OCI-LY7 (cell line): ENCODE measurements around the gene ZBTB20. TPM values are rescaled to one million over a fixed set of nuclear protein-coding genes. Genes with fewer than 3 reads are reported as not detected.

ENCODE experiments used
- BruUV-seq: library from RNA; stranded (reverse); fragments of 400-500 nt; replicated peaks from 2 replicates; lab custom pipeline; 2021; lab: Mats Ljungman, UMichigan
- CTCF ChIA-PET: fragments of 300-600 bp; sonication (Branson Sonifier 250); formaldehyde crosslinking; loops from one replicate; lab custom pipeline; 2022; ENCODE audit warnings: antibody characterized with exemption; ENCODE audit not compliant: unreplicated experiment; lab: Charles Lee
- POLR2A ChIA-PET: fragments of 300-600 bp; sonication (Branson Sonifier 250); formaldehyde crosslinking; loops from one replicate; lab custom pipeline; 2022; ENCODE audit warnings: antibody characterized with exemption; lab: Charles Lee
- DNase-seq: peaks from one replicate; pipeline ENCODE4 v3.0.0-alpha.2; 2015; ENCODE audit warnings: low spot score
- H2AFZ ChIP-seq: fragments of 200-600 bp; sonication (generic), shearing (Covaris generic); 2 replicates; pipeline ENCODE4 v1.6.1; 2014; ENCODE audit warnings: mild to moderate bottlenecking, antibody characterized with exemption, low read length, moderate library complexity
- H3K27ac ChIP-seq: fragments of 200-600 bp; sonication (generic); 2 replicates; pipeline ENCODE4 v1.5.1; 2014; ENCODE audit warnings: mixed run types, low read depth, mild to moderate bottlenecking, moderate library complexity, low read length, inconsistent platforms; ENCODE audit not compliant: poor library complexity, severe bottlenecking
- H3K36me3 ChIP-seq: fragments of 200-600 bp; sonication (generic); 2 replicates; pipeline ENCODE4 v1.6.1; 2014; ENCODE audit warnings: mild to moderate bottlenecking, antibody characterized with exemption, low read length, moderate library complexity, mixed read lengths; ENCODE audit not compliant: insufficient read depth
- H3K4me1 ChIP-seq: fragments of 200-600 bp; sonication (generic); 2 replicates; pipeline ENCODE4 v1.5.1; 2014; ENCODE audit warnings: mild to moderate bottlenecking, low read length; ENCODE audit not compliant: insufficient read depth, poor library complexity, severe bottlenecking
- H3K4me2 ChIP-seq: fragments of 200-600 bp; sonication (generic); 2 replicates; pipeline ENCODE4 v1.6.1; 2014; ENCODE audit warnings: mild to moderate bottlenecking, low read length
- H3K4me3 ChIP-seq: fragments of 200-600 bp; sonication (generic); 2 replicates; pipeline ENCODE4 v1.5.1; 2014; ENCODE audit warnings: mild to moderate bottlenecking, low read depth, low read length; ENCODE audit not compliant: poor library complexity, severe bottlenecking
- H3K79me2 ChIP-seq: fragments of 200-600 bp; sonication (generic); 2 replicates; pipeline ENCODE4 v1.6.1; 2016; ENCODE audit warnings: low read depth, mild to moderate bottlenecking, low read length, moderate library complexity, mixed read lengths; ENCODE audit not compliant: insufficient read depth
- H3K9me2 ChIP-seq: fragments of 200-600 bp; sonication (generic); 2 replicates; pipeline ENCODE4 v1.6.1; 2016; ENCODE audit warnings: mild to moderate bottlenecking, low read length, mixed read lengths; ENCODE audit not compliant: insufficient read depth
- H3K9me3 ChIP-seq: fragments of 200-600 bp; sonication (generic); 2 replicates; pipeline ENCODE4 v1.6.1; 2014; ENCODE audit warnings: mild to moderate bottlenecking, mixed run types, low read length, mixed read lengths
- H4K20me1 ChIP-seq: fragments of 200-600 bp; sonication (generic); 2 replicates; pipeline ENCODE4 v1.6.1; 2014; ENCODE audit warnings: mild to moderate bottlenecking, antibody characterized with exemption, low read length, moderate library complexity, mixed read lengths; ENCODE audit not compliant: insufficient read depth
- EZH2phosphoT487 ChIP-seq: fragments of 200-600 bp; sonication (generic); IDR thresholded peaks from 2 replicates; pipeline ENCODE4 v1.6.1; 2018; ENCODE audit warnings: low read depth, borderline replicate concordance, mild to moderate bottlenecking, mixed run types, antibody characterized with exemption, low read length, moderate library complexity, mixed read lengths
- intact Hi-C: fragments of 100-400 bp; cut with micrococcal nuclease; formaldehyde crosslinking; loops from one replicate; pipeline ENCODE4 v1.10.0; 2022; ENCODE audit not compliant: unreplicated experiment
- total RNA-seq, 2 experiments: library from RNA; depleted of rRNA in 1 of 2; stranded (reverse); fragments of >200 nt in 1 of 2; shearing (Covaris generic) in 1 of 2; gene quantifications; 2 replicates each; pipeline ENCODE4 v1.2.3, GENCODE V29; 2014 to 2022
- TF ChIP-seq, protein P1 (sequence below): fragments of 200-600 bp; sonication (generic); conservative IDR thresholded peaks from 2 replicates; pipeline ENCODE4 v1.5.1; 2014; ENCODE audit warnings: mild to moderate bottlenecking, antibody characterized with exemption, low read length, moderate library complexity, mixed read lengths

Gene ZBTB20
- total RNA-seq, 2 experiments from 2014 or later, result 5.5 to 11.8 TPM

DNA sequence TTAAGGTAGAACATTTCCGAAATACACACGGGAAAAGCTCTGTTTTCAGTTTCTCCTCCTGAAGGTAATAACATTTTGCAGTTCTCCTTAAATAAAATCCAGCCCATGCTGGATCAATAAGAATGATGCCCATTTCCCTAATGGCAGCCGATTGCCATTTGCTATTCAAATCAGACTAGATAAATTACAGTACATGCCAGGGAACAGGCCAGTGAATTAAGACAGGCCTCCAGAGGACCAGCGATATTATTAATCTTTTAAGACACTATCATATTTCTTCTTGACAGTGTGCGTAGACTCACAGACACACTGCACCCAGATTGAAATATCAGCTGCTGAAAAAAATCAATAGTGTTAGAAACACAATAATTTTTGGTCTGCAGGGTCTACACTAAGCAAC, 431.0 kb downstream of the ZBTB20 start:
- intact Hi-C loops, result no loop called here
- Histone ChIP-seq H3K27ac (no peak overlapping the region), H3K36me3 (no peaks in the 10 kb centered on the region), H3K4me2 (no peak overlapping the region), H3K9me2 (no peaks in the 10 kb centered on the region), H3K4me3 (no peak overlapping the region), H3K9me3 (no peaks in the 10 kb centered on the region), H2AFZ (no peak overlapping the region), H3K4me1 (no peaks in the 10 kb centered on the region), H3K79me2 (no peaks in the 10 kb centered on the region), H4K20me1 (no peaks in the 10 kb centered on the region)
- DNase-seq, result no peak
- TF ChIP-seq EZH2phosphoT487, result no peak
- TF ChIP-seq, protein P1, sequence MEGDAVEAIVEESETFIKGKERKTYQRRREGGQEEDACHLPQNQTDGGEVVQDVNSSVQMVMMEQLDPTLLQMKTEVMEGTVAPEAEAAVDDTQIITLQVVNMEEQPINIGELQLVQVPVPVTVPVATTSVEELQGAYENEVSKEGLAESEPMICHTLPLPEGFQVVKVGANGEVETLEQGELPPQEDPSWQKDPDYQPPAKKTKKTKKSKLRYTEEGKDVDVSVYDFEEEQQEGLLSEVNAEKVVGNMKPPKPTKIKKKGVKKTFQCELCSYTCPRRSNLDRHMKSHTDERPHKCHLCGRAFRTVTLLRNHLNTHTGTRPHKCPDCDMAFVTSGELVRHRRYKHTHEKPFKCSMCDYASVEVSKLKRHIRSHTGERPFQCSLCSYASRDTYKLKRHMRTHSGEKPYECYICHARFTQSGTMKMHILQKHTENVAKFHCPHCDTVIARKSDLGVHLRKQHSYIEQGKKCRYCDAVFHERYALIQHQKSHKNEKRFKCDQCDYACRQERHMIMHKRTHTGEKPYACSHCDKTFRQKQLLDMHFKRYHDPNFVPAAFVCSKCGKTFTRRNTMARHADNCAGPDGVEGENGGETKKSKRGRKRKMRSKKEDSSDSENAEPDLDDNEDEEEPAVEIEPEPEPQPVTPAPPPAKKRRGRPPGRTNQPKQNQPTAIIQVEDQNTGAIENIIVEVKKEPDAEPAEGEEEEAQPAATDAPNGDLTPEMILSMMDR, result no peak
- CTCF ChIA-PET, result no interaction called here
- POLR2A ChIA-PET, result no interaction called here
- no TSS peak for BruUV-seq

DNA sequence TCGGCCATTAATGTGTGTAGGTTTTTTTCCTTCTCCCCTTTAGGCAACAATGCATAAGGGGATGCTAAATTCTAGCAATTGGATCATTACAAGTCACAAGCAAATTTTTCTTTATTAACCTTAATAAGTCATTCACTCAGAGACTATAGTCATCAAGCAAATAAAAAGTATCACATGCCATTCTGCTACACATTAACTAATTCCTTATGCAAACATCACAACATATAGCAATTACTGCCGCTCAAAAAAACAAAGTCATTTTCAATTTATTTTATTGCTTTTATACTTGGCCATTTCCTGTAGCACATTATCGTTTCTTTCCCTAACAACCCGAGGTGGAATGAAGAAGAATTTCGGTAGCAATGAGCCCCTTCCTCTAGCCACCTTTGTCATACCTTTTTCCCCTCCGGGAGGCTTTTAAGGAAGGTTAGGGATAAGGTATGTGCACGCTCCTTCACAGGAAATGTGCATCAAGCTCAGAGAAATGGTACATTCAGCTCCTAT, 432.1 kb downstream of the ZBTB20 start:
- Histone ChIP-seq H3K27ac (no peak overlapping the region), H3K36me3 (no peaks in the 10 kb centered on the region), H3K79me2 (no peaks in the 10 kb centered on the region), H3K4me2 (no peak overlapping the region), H3K4me1 (no peaks in the 10 kb centered on the region), H2AFZ (no peak overlapping the region), H3K4me3 (no peak overlapping the region), H3K9me3 (no peaks in the 10 kb centered on the region), H4K20me1 (no peaks in the 10 kb centered on the region), H3K9me2 (no peaks in the 10 kb centered on the region)
- CTCF ChIA-PET, result no interaction called here
- intact Hi-C loops, result no loop called here
- BruUV-seq, result no TSS peak
- TF ChIP-seq EZH2phosphoT487, result no peak
- TF ChIP-seq, protein P1, result no peak
- DNase-seq, result no peak
- POLR2A ChIA-PET, result no interaction called here

DNA sequence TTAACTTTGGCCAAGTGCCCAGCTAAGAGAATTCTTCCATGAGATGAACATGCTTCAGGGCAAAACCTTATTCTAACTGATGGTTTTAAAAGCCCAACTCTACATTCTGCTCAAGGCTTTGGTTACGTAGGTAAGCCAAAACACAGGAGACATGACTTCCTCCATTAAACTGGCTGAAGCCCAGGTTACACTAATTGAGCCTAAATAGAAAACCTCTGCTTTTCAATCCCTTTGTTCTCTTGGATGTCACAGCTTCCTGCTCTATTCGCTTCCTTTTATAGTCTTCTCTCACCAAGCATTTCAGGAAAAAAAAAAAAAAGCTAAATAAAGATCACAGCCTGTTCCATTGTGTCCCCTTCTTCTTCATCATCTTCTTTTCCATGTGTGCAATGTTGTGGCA, 432.9 kb downstream of the ZBTB20 start:
- no peaks in the 10 kb centered on the region for H3K9me2 ChIP-seq
- POLR2A ChIA-PET, result interaction anchor here (0.9 kb wide), 1 partner anchor 83 kb away, joined by 3 read pairs; no protein-coding TSS in a partner anchor

More for the DNA sequence above, 432.9 kb downstream of the ZBTB20 start:
- TF ChIP-seq, protein P1, result no peak
- no peak for TF ChIP-seq EZH2phosphoT487
- Histone ChIP-seq H2AFZ (no peak overlapping the region), H3K27ac (no peak overlapping the region), H3K9me3 (no peaks in the 10 kb centered on the region), H4K20me1 (no peaks in the 10 kb centered on the region), H3K79me2 (no peaks in the 10 kb centered on the region), H3K4me1 (no peaks in the 10 kb centered on the region), H3K36me3 (no peaks in the 10 kb centered on the region), H3K4me3 (no peak overlapping the region), H3K4me2 (no peak overlapping the region)
- DNase-seq, result no peak
- BruUV-seq, result no TSS peak
- intact Hi-C loops, result no loop called here
- CTCF ChIA-PET, result no interaction called here
